Measurements from ENCODE around the gene DHX57. TPM values are rescaled to one million over a fixed set of nuclear protein-coding genes. Genes with fewer than 3 reads are reported as not detected.
"Not testable (repeated sequence)": the region's sequence is repeated elsewhere in the genome, so short reads cannot be mapped to it uniquely, and the experiment has no call there.

Gene DHX57
- total RNA-seq, 1 donor from 2014 or later = 9.4 TPM

DNA sequence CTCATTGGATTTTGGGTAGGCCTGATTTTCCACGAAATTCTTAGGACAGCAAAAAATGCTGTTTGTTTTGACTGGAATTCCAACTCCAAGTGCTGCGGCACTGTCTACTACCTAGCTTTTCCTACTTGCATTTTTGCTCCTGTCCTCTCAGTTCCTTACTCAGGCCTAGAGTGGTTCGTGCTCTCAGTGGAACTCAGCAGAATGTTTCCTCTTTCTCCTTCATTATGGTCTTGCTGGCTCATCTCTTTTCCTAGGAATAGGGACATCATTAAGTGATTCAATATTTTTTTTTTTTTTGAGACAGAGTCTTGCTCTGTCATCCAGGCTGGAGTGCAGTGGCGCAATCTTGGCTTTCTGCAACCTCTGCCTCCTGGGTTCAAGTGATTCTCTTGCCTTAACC is 59.8 kb downstream of the DHX57 start:
- intact Hi-C loops (cut with DNase I) = no loop called here
- no peak for DNase-seq (ENCODE audit: low spot score)

DNA sequence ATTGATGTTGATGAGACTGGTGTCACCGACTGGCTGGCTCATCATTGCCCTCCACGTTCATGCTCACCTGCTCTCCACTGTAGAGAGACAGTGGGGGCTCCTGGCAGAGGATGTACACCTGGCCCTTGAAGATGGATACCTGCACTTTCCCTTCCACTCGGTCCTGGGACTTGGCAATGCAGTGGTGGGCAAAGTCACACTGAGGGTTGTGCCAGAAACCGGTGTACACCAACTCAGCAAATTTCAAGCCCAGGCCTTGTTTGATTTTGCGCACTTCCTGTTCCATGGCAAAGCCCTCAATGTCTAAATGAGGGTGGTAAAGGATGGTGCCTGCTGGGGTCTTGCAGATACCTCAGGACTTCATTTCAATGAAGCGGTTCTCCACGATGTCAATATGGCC is 65.2 kb downstream of the DHX57 start:
- intact Hi-C loops (cut with DNase I) = no loop called here
- DNase-seq (ENCODE audit: low spot score) = no peak

DNA sequence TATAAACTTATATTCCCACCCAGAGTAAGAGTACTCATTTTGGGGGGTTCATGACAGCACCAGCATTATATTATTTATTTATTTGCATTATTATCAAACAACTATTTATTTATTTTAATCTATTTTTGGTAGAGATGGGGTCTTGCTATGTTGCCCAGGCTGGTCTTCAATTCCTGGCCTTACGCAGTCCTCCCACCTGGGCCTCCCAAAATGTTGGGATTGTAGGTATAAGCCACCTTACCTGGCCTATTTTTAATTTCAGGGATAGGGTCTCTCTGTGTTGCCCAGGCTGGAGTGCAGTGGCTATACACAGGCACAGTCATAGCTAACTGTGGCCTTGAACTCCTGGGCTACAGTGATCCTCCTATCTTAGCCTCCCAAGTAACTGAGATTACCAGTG is 67.1 kb downstream of the DHX57 start:
- intact Hi-C loops (cut with DNase I) = no loop called here
- no peak for DNase-seq (ENCODE audit: low spot score)

DNA sequence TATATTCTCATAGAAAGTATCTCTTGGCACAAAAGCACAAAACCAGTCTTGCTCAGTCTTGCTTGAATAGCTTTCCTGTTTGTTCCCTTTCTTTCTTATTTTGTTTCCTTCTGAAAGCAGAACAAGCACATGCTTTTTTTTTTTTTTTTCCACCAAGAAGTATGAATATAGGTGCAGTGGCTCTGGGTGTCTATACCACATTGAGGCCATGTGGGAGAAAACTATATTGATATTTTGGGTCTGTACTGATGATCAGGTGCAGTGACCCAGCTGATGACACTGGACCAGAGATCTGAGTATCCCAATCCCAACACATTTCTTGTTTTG is 69.0 kb downstream of the DHX57 start:
- no peak for DNase-seq (ENCODE audit: low spot score)
- intact Hi-C loops (cut with DNase I) = no loop called here

DNA sequence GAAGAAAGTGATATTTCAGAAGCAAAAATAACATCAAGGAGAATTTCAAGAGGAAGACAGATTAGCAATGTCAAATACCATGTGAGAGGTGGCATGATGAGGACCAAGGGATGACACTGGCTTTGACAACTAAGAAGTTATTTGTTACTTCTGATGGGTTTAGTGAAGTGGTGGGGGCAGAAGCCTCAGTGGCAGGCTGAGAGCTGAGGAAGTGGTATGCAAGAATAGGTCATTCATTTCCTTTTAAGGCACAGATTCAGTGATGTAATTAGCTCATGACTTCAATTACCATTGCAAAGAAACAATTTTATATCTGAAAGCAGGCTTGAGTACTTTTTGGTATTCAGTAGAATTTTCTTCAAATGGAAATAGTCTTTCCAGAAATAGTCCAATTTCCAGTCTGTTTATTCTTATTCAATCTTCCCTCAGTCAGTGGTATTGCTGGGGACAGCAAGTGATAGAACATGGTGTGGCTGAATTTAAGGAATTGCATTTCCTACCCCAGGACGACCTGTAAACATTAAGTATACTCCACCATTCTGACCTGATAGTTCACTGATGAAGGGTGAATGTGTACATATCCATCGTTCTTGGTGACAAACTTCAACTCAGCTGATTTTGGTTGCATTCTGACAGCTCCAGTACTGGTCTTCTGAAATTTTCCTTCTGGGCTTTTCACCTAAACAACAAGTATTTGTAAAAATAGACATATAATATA is 69.6 kb downstream of the DHX57 start:
- no peak for DNase-seq (ENCODE audit: low spot score)
- intact Hi-C loops (cut with DNase I) = no loop called here

DNA sequence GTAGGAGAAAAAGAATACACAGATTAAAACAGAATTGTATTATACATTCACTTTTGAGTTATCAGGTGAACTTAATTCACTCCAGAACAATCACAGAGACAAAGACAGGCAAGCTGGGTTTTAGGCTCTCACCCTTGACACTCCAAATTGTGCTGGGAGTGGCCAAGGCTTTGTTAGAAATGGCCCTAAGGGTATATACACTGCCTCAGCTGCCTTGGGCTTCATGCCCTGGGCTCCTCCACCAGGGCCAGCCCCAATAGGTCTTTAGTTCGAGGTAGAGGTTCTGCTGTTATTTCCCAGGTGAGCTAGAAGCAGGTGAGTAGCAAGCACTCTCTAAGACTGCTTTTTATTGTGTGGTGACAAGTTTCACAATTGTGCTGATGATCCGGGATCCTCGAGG is 77.8 kb downstream of the DHX57 start:
- no peak for DNase-seq (ENCODE audit: low spot score)
- intact Hi-C loops (cut with DNase I) = no loop called here

DNA sequence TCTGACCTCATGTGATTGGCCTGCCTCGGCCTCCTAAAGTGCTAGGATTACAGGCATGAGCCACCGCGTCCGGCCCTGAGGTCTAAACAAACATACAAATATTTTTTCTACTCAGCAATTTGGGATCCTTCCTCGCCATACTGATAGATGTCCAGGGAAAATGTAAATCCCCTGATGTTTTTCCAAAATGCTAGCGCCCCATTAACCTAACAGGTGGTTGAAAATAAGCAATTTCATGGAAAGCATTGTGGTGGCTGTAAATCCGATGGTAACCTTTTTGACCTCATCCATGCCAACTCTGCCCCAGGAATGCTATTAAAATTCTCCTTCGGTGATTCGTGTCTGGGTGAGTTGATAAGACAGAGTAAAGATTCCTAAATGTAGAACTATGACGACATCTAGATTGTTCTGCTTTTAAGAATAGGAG is 78.5 kb downstream of the DHX57 start:
- DNase-seq (ENCODE audit: low spot score) = no peak
- intact Hi-C loops (cut with DNase I) = no loop called here

DNA sequence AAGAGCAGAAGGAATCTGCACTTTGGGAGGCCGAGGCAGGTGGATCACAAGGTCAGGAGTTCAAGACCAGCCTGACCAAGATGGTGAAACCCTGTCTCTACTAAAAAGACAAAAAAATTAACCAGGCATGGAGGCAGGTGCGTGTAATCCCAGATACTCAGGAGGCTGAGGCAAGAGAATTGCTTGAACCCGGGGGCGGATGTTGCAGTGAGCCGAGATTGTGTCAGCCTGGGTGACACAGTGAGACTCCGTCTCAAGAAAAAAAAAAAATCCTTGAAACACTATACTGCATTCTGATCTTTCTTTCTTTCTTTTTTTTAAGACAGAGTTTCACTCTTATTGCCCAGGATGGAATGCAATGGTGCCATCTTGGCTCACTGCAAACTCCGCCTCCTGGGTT is 80.7 kb downstream of the DHX57 start:
- intact Hi-C loops (cut with DNase I); DNase-seq (ENCODE audit: low spot score): not testable (repeated sequence)

DNA sequence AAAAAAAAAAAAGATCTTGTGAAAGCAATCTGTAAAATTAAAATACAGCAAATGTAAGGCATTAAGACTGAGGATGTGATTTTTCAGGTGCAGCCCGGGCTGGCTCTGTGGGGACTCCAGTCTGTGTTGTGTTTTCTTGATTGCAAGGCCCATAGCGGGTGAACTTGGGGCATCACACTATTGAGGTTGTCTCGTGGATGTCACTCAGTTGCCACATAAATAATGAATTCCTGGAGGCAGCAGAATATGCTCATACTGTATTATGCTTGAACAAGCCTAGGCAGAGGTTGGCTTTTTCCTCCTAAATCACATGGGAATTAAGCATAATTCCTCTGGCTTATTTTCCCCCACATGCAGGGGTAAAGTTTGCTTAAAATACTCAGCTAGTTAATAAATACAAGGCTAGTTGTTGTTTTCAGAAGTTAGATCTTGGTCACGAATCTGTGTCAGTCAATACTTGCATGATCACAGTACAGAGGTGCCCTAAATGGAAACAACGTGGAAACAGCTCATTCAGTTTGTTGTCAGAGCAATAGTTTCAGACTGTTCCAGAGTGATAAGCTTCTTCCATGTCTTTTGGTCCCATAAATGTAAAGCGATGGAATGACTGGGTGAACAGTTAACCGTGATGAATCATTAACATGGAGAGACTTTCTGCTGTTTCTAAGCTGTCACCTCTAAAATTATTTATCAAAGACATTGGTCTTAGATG is 81.3 kb downstream of the DHX57 start:
- DNase-seq (ENCODE audit: low spot score) = no peak
- intact Hi-C loops (cut with DNase I) = no loop called here

DNA sequence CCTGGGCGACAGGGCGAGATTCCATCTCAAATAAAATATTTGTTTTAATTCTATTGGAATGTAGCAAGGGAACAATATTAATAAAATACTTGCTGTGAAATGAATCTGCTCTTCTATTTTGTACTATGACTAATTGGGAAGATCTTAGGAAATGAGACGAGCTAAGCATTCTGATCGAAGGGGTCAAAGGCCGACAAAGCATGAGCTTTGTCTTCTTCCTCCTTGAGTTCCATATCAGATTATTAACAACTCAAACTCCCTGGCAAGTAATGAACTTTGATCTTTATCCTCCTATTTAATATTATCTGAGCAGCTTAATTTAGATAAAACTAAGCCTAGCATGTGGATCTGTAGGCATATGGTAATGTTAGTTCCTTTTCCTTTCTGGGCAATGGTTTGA is 82.2 kb downstream of the DHX57 start:
- intact Hi-C loops (cut with DNase I) = no loop called here
- no peak for DNase-seq (ENCODE audit: low spot score)

DNA sequence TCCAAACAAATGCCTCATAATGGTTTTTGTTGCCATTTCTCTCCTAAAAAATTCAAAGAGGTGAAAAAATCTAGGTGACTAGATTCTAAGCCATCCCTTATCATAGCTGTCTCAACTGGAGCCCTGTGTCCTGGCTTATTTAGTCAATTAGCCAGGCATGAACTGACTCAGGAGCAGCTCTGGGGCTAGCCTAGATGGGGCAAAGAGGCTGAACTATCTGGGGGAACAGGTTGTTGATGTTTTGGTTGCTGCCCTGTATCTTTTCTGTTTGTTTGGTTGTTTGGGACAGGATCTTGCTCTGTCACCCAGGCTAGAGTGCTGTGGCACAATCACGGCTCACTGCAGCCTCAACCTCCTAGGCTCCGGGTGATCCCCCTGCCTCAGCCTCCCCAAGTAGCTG is 83.0 kb downstream of the DHX57 start:
- intact Hi-C loops (cut with DNase I) = no loop called here
- no peak for DNase-seq (ENCODE audit: low spot score)

DNA sequence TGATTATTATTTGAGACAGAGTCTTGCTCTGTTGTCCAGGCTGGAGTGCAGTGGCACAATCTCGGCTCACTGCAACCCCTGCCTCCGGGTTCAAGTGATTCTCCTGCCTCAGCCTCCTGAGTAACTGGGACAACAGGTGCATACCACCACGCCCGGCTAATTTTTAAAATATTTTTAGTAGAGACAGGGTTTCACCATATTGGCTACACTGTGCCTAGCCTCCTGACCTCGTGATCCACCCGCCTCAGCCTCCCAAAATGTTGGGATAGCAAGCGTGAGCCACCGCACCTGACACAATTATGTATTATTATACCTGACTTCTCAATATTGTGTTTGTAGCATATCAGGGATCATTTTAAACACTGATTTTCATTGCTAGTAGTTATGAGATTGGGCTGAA is 83.4 kb downstream of the DHX57 start:
- intact Hi-C loops (cut with DNase I); DNase-seq (ENCODE audit: low spot score): not testable (repeated sequence)

DNA sequence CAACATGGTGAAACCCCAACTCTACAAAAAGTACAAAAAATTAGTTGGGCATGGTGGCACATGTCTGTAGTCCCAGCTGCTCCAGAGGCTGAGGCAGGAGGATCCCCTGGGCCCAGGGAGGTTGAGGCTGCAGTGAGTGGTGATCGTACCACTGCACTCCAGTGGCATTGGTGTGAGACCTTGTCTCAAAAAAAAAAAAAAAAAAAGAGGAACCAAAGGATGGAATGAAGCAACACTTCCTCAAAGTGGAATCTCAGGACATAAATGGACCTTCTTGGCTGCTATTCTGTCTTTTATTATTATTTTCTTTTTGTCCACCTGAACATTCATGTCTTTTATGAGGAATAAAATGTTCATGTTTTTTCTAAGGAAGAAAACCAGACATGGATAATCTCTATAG is 84.0 kb downstream of the DHX57 start:
- DNase-seq (ENCODE audit: low spot score) = no peak
- intact Hi-C loops (cut with DNase I) = no loop called here

DNA sequence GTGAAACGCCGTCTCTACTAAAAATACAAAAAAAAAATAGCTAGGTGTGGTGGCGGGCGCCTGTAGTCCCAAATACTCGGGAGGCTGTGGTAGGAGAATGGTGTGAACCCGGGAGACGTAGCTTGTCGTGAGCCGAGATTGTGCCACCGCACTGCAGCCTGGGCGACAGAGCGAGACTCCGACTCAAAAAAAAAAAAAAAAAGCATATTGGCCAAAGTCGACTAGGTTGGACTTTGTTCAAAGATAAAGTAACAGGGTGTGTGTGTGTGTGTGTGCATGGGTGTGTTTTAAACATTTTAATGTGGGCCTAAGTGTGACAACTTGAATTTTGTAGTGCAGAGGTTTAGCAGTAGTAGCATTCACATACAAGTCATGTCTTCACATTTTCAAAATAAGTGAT is 86.0 kb downstream of the DHX57 start:
- intact Hi-C loops (cut with DNase I) = no loop called here
- DNase-seq (ENCODE audit: low spot score) = no peak

DNA sequence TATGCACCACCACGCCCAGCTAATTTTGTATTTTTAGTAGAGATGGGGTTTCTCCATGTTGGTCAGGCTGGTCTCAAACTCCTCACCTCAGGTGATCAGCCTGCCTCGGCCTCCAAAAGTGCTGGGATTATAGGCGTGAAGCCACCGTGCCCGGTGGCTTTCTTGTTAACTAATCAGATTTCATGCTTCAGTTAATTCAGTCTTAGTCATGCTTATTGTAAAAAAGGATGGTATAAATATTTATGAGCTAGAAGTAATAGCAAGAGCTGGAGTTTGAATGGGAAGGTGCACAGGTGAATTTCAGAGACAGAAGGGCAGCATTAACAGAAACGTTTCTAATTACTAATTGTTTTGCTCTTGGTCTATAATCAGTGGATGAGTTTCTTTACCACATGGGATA is 87.4 kb downstream of the DHX57 start:
- no peak for DNase-seq (ENCODE audit: low spot score)
- intact Hi-C loops (cut with DNase I) = no loop called here

DNA sequence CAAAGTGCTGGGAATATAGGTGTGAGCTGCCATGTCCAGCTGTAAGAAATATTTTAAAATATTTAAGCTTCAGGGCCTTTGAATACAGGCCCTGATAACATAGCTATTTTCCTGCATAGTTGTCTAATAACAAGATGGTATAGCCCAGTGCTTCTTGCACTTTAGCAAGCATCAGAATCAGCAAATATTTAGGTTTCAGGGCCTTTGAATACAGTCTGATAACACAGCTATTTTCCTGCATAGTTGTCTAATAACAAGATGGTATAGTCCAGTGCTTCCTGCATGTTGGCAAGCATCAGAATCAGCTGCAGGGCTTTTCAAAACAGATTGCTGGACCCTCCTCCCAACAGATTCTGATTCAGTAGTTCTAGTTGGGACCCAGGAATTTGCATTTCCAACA is 92.1 kb downstream of the DHX57 start:
- DNase-seq (ENCODE audit: low spot score) = no peak
- intact Hi-C loops (cut with DNase I) = no loop called here

DNA sequence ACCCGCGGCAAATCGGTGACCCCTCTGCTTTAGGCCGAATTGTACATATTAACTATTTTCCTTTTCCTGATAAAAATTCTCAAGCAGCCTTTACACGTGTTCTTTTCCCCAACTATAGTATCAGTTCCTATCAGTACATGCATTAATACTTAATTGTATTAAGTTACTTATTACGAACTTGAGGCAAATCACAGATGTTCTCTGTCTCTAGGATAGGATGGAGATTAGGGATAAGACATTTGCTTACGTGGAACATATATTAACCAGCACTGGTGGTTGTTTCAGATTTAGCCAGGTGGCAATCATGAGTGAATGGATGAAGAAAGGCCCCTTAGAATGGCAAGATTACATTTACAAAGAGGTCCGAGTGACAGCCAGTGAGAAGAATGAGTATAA is 97.0 kb downstream of the DHX57 start:
- intact Hi-C loops (cut with DNase I) = loop anchor here (1.0 kb wide), 1 partner anchor 27 kb away; the partner anchor contains the start of gene SRSF7
- no peak for DNase-seq (ENCODE audit: low spot score)

DNA sequence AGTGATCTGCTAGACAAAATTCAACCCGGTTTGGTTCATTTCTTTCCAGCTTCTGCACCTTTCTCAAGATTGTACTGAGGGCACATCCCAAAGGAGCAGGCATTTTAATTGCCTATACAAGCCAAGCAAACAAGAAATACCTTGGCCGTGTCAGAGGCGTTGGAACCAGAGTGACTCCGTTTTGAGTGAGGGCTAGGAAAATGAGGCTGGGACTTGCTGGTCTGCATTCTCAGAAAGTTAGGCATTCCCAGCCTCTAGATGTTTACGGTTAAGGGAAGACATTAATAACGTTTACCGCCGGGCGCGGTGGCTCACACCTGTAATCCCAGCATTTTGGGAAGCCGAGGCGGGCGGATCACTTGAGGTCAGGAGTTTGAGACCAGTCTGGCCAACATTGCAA is 99.2 kb downstream of the DHX57 start:
- intact Hi-C loops (cut with DNase I) = no loop called here
- no peak for DNase-seq (ENCODE audit: low spot score)

DNA sequence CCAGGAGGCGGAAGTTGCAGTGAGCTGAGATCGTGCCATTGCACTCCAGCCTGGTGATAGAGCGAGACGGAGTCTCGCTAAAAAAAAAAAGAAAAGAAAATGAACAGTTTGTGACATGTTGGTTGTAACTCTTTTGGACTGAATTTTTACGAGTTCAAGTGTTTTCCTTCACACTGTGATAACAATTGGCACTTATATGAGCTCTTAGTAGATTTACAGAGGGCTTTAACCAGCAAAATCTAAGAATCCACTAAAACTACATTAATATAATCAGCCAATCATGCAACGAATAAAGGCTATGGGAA is 99.9 kb downstream of the DHX57 start:
- intact Hi-C loops (cut with DNase I) = no loop called here
- no peak for DNase-seq (ENCODE audit: low spot score)

DNA sequence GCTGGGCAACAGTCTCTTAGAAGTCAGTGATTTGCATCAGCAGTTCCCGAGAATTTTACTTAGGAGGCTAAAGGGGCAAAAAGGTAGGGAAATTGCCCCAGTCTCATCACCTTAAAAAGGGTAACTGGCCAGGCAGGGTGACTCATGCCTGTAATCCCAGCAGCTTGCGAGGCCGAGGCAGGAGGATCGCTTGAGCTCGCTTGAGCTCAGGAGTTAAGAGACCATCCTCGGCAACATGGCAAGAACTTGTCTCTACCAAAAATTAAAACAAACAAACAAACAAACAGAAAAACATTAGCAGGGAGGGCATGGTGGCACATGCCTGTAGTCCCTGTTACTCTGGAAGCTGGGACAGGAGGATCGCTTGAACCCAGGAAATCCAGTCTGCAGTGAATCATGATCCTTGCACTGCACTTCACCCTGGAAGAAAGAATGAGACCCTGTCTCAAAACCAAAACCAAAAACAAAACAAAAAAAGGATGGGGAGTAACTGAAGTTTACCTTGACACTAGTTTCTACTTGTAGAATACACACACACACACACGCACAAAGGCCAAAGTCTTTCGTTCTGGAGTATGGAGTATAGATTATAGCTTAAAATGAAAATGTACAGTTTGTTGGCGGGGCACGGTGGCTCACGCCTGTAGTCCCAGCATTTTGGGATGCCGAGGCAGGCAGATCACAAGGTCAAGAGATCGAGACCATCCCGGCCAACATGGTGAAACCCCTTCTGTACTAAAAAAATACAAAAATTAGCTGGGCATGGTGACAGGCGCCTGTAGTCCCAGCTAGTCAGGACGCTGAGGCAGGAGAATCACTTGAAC is 100.4 kb downstream of the DHX57 start:
- intact Hi-C loops (cut with DNase I) = no loop called here
- no peak for DNase-seq (ENCODE audit: low spot score)

DNA sequence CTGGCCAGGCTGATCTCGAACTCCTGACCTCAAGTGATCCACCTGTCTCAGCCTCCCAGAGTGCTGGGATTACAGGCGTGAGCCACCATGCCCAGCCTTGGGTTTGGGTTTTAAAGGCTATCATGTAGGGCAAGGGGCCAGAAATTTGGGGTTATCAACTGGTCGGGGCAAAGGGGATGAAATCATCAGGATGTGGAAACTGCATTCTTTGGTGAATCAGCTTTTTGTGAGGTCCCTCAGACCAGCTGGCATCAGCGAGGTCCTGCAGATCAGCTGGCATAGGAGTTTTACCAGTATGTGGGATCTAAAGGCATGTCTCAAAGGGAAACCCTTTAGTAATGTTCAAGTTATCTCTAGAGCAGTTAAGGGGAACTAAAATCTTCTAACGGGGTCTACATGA is 104.1 kb downstream of the DHX57 start:
- no peak for DNase-seq (ENCODE audit: low spot score)
- intact Hi-C loops (cut with DNase I) = no loop called here

Measured in cardiac septum (tissue), 1 donor.